Panc1 (cell line): ENCODE results near the gene DOP1A. TPM values are rescaled to one million over a fixed set of nuclear protein-coding genes. Genes with fewer than 3 reads are reported as not detected.

Experiments used
- ATAC-seq: fragments of 200-7000 bp; cut with Tn5 transposase; 2 replicates; pipeline ENCODE4 v1.9.1; 2020; ENCODE audit warnings: mild to moderate bottlenecking, moderate library complexity
- BruUV-seq: library from RNA; stranded (reverse); fragments of 400-500 nt; replicated peaks from 2 replicates; lab custom pipeline; 2021; lab: Mats Ljungman, UMichigan
- CTCF ChIA-PET: fragments of 300-600 bp; sonication (Branson Sonifier 250); formaldehyde crosslinking; loops from one replicate; lab custom pipeline; 2022; ENCODE audit warnings: antibody characterized with exemption; lab: Charles Lee
- POLR2A ChIA-PET: fragments of 300-600 bp; sonication (Branson Sonifier 250); formaldehyde crosslinking; loops from one replicate; lab custom pipeline; 2022; ENCODE audit warnings: antibody characterized with exemption; lab: Charles Lee
- DNase-seq: peaks from one replicate; pipeline ENCODE4 v3.0.0-alpha.2; 2010; ENCODE audit warnings: low read depth, low spot score
- H3K27ac ChIP-seq: 2 replicates; pipeline ENCODE4 v1.5.1; 2011; ENCODE audit warnings: mild to moderate bottlenecking, low read length, inconsistent platforms
- H3K27me3 ChIP-seq: fragments of 200-500 bp; sonication (Bioruptor generic); 2 replicates; pipeline ENCODE4 v1.6.0; 2014; ENCODE audit warnings: low read length, inconsistent platforms; ENCODE audit not compliant: control insufficient read depth, insufficient read depth
- H3K36me3 ChIP-seq: fragments of 200-500 bp; sonication (Bioruptor generic); 2 replicates; pipeline ENCODE4 v1.5.1; 2014; ENCODE audit warnings: inconsistent platforms, mild to moderate bottlenecking, low read length, moderate library complexity; ENCODE audit not compliant: control insufficient read depth, insufficient read depth
- H3K4me1 ChIP-seq: 2 replicates; pipeline ENCODE4 v1.5.1; 2011; ENCODE audit warnings: inconsistent platforms, mild to moderate bottlenecking, low read length, moderate library complexity; ENCODE audit not compliant: control insufficient read depth, insufficient read depth
- H3K4me3 ChIP-seq, 2 experiments: 2 replicates each; pipeline ENCODE4 v1.5.1; 2011 to 2012; ENCODE audit warnings: low read depth in 2 of 2, low read length in 2 of 2, mild to moderate bottlenecking in 2 of 2, inconsistent platforms in 1 of 2, moderate library complexity in 1 of 2
- H3K9me3 ChIP-seq: fragments of 200-500 bp; sonication (Bioruptor generic); 2 replicates; pipeline ENCODE4 v1.5.1; 2014; ENCODE audit warnings: low read depth, mild to moderate bottlenecking, inconsistent platforms, low read length, moderate library complexity; ENCODE audit not compliant: control insufficient read depth, insufficient read depth
- CTCF ChIP-seq: fragments of 450-650 bp; IDR thresholded peaks from 2 replicates; pipeline ENCODE4 v1.5.1; 2017; ENCODE audit warnings: mild to moderate bottlenecking
- POLR2AphosphoS5 ChIP-seq: IDR thresholded peaks from 2 replicates; pipeline ENCODE4 v1.6.1; 2012; ENCODE audit warnings: mild to moderate bottlenecking, low read depth, low read length, moderate library complexity
- SIN3A ChIP-seq: IDR thresholded peaks from 2 replicates; pipeline ENCODE4 v1.6.1; 2012; ENCODE audit warnings: low read depth, mild to moderate bottlenecking, low read length, moderate library complexity, borderline replicate concordance; ENCODE audit not compliant: insufficient read depth
- TCF7L2 ChIP-seq: IDR thresholded peaks from 2 replicates; pipeline ENCODE4 v1.6.1; 2011; ENCODE audit warnings: mild to moderate bottlenecking, low read depth, low read length, inconsistent platforms
- in situ Hi-C: cut with HindIII; loops from 2 replicates; pipeline ENCODE4 v1.10.0; 2016; ENCODE audit warnings: low sequenced_read_pairs, low pct_unique_long_range_greater_than_20kb
- intact Hi-C: fragments of 100-400 bp; cut with micrococcal nuclease; formaldehyde crosslinking; loops from one replicate; pipeline ENCODE4 v1.10.0; 2022; ENCODE audit not compliant: unreplicated experiment
- total RNA-seq: library from RNA; stranded (reverse); gene quantifications from one replicate; pipeline ENCODE4 v1.2.1, GENCODE V29; 2021; ENCODE audit not compliant: unreplicated experiment
- TF ChIP-seq, protein P1 (sequence below), 2 experiments: IDR thresholded peaks; 2 replicates each; pipeline ENCODE4 v1.6.1; 2011 to 2012; ENCODE audit warnings: low read depth in 2 of 2, control low read depth in 1 of 2, low read length in 1 of 2, mild to moderate bottlenecking in 1 of 2, moderate library complexity in 1 of 2; ENCODE audit not compliant: insufficient read depth in 1 of 2

Gene DOP1A
- total RNA-seq, 1 experiment from 2014 or later: 13.4 TPM

DNA sequence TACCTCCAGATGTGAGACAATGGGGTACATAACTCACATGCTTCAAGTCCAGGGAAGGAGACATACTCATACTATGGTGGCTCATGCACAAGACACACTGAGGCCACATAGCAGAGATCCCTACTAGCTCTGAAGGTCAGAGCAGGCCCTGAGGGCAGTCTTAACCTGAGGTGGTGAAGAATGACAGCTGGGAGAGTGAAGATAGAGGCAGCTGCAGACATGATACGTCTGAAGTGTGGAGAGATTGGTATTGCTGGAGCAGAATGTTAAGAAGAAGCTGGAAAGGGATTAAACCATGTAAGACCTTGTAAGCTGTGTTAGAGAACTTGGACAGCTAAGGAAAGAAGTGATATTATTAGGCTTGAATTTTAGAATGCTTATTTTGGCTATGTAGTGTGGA, 92.7 kb downstream of the DOP1A start:
- POLR2A ChIA-PET: no interaction called here
- H3K4me3 ChIP-seq: no peak overlapping the region
- TF ChIP-seq CTCF (no peak), SIN3A (no peak), POLR2AphosphoS5 (no peak), TCF7L2 (no peak)
- TF ChIP-seq, protein P1, sequence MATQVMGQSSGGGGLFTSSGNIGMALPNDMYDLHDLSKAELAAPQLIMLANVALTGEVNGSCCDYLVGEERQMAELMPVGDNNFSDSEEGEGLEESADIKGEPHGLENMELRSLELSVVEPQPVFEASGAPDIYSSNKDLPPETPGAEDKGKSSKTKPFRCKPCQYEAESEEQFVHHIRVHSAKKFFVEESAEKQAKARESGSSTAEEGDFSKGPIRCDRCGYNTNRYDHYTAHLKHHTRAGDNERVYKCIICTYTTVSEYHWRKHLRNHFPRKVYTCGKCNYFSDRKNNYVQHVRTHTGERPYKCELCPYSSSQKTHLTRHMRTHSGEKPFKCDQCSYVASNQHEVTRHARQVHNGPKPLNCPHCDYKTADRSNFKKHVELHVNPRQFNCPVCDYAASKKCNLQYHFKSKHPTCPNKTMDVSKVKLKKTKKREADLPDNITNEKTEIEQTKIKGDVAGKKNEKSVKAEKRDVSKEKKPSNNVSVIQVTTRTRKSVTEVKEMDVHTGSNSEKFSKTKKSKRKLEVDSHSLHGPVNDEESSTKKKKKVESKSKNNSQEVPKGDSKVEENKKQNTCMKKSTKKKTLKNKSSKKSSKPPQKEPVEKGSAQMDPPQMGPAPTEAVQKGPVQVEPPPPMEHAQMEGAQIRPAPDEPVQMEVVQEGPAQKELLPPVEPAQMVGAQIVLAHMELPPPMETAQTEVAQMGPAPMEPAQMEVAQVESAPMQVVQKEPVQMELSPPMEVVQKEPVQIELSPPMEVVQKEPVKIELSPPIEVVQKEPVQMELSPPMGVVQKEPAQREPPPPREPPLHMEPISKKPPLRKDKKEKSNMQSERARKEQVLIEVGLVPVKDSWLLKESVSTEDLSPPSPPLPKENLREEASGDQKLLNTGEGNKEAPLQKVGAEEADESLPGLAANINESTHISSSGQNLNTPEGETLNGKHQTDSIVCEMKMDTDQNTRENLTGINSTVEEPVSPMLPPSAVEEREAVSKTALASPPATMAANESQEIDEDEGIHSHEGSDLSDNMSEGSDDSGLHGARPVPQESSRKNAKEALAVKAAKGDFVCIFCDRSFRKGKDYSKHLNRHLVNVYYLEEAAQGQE (IDR thresholded peaks at IDR 0.05; ENCODE audit: insufficient read depth in 1 of 2, low read depth in 2 of 2, low read length in 1 of 2): no peak
- H3K36me3 ChIP-seq: no peaks in the 10 kb centered on the region; the same call in 1 of the 2 replicates
- H3K4me1 ChIP-seq: no peaks in the 10 kb centered on the region
- DNase-seq (no peak), ATAC-seq (no peak)
- no peaks in the 10 kb centered on the region for H3K27me3 ChIP-seq
- no TSS peak for BruUV-seq
- CTCF ChIA-PET: interaction anchor here (0.6 kb wide), 1 partner anchor 92 kb away, joined by 4 read pairs; the partner anchor contains the start of gene DOP1A
- no peaks in the 10 kb centered on the region for H3K9me3 ChIP-seq
- intact Hi-C loops (no loop called here), in situ Hi-C loops (no loop called here)
- H3K27ac ChIP-seq: no peak overlapping the region

DNA sequence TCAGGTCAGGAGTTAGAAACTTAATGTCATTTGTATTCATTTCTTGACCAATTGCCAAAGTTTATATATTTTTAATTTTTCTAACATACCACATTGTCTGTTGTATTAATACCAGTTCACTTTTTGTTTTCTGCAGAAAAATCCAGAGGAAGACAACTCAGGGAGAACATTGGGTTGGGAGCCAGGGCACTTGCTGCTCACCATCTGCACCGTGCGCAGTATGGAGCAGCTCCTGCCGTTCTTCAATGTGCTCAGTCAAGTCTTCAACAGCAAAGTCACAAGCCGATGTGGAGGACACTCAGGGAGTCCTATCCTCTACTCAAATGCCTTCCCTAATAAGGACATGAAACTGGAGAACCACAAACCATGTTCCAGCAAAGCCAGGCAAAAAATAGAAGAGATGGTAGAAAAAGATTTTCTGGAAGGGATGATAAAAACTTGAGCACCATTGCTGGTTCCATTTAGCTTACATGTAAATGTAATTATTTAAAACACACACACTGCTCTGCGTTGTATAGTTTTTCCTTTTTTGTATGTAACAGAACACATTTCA, 100.3 kb downstream of the DOP1A start:
- no TSS peak for BruUV-seq
- ChIA-PET POLR2A (interaction anchor here (0.8 kb wide), 1 partner anchor 102 kb away, joined by 3 read pairs; the partner anchor contains the start of gene UBE3D), CTCF (interaction anchor here (0.8 kb wide), 1 partner anchor 101 kb away, joined by 3 read pairs; no protein-coding TSS in a partner anchor)

More for the DNA sequence above, 100.3 kb downstream of the DOP1A start:
- DNase-seq (no peak), ATAC-seq (no peak)
- TF ChIP-seq TCF7L2 (no peak), POLR2AphosphoS5 (no peak), CTCF (no peak), SIN3A (no peak)
- TF ChIP-seq, protein P1 (IDR thresholded peaks at IDR 0.05; ENCODE audit: insufficient read depth in 1 of 2, low read depth in 2 of 2, low read length in 1 of 2): no peak
- in situ Hi-C loops (no loop called here), intact Hi-C loops (no loop called here)
- Histone ChIP-seq H3K36me3 (peaks cover 39% of the 10 kb centered on the region), H3K27me3 (no peaks in the 10 kb centered on the region), H3K27ac (no peak overlapping the region), H3K9me3 (no peaks in the 10 kb centered on the region), H3K4me1 (no peaks in the 10 kb centered on the region), H3K4me3 (no peak overlapping the region)
